ENCODE measurements around the gene EHBP1. TPM values are rescaled to one million over a fixed set of nuclear protein-coding genes. Genes with fewer than 3 reads are reported as not detected.

EHBP1 gene
- total RNA-seq, 1 donor from 2014 or later = 52.7 TPM

GRCh38 chr2:63029058-63029457 is 323.5 kb downstream of the EHBP1 start:
- no peaks in the 10 kb centered on the region for H3K9me3 ChIP-seq (ENCODE audit: control insufficient read depth in 3 of 3, low read length in 3 of 3)
- H3K27me3 ChIP-seq (ENCODE audit: control insufficient read depth in 3 of 3, insufficient read depth in 3 of 3, low read length in 3 of 3) = no peaks in the 10 kb centered on the region
- no peak overlapping the region for H3K9ac ChIP-seq (ENCODE audit: low read depth in 1 of 3, low read length in 3 of 3)
- no peak overlapping the region for H3K4me3 ChIP-seq (ENCODE audit: low read length in 3 of 3)
- H3K27ac ChIP-seq (ENCODE audit: low read depth, low read length) = no peak overlapping the region
- peaks cover 0 to 3% (median 0%) of the 10 kb centered on the region in 3 donors for H3K36me3 ChIP-seq (ENCODE audit: control insufficient read depth in 3 of 3, insufficient read depth in 3 of 3, low read length in 3 of 3)
- no peaks in the 10 kb centered on the region for H3K4me1 ChIP-seq (ENCODE audit: control insufficient read depth in 3 of 3, insufficient read depth in 3 of 3, low read length in 3 of 3)

GRCh38 chr2:63034526-63034925 is 329.0 kb downstream of the EHBP1 start:
- no peak overlapping the region for H3K9ac ChIP-seq (ENCODE audit: low read depth in 1 of 3, low read length in 3 of 3)
- H3K4me1 ChIP-seq (ENCODE audit: control insufficient read depth in 3 of 3, insufficient read depth in 3 of 3, low read length in 3 of 3) = no peaks in the 10 kb centered on the region
- no peaks in the 10 kb centered on the region for H3K36me3 ChIP-seq (ENCODE audit: control insufficient read depth in 3 of 3, insufficient read depth in 3 of 3, low read length in 3 of 3)
- no peaks in the 10 kb centered on the region for H3K27me3 ChIP-seq (ENCODE audit: control insufficient read depth in 3 of 3, insufficient read depth in 3 of 3, low read length in 3 of 3)
- no peak overlapping the region for H3K27ac ChIP-seq (ENCODE audit: low read depth, low read length)
- H3K9me3 ChIP-seq (ENCODE audit: control insufficient read depth in 3 of 3, low read length in 3 of 3) = no peaks in the 10 kb centered on the region
- no peak overlapping the region for H3K4me3 ChIP-seq (ENCODE audit: low read length in 3 of 3)

DNA sequence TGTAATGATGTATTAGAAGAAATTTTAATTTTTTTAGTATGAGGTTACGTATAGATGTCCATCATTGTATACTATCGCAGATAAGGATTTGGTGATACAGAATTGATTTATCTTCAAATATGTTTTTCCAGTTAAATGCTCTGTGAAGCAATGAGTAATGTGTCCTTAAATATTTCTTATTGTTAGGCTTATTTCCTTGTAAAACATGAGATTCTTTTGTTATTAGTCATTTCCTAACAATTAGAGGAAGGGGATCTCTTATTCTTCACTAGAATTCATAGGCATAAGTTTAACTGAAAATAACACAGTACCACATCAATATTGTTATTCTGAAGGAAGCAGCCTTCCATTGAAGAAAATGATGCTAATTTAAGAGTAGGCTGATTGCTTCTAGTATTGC is 329.7 kb downstream of the EHBP1 start:
- Histone ChIP-seq H3K4me1 (ENCODE audit: control insufficient read depth in 3 of 3, insufficient read depth in 3 of 3, low read length in 3 of 3) (no peaks in the 10 kb centered on the region), H3K36me3 (ENCODE audit: control insufficient read depth in 3 of 3, insufficient read depth in 3 of 3, low read length in 3 of 3) (no peaks in the 10 kb centered on the region), H3K27me3 (ENCODE audit: control insufficient read depth in 3 of 3, insufficient read depth in 3 of 3, low read length in 3 of 3) (no peaks in the 10 kb centered on the region), H3K9ac (ENCODE audit: low read depth in 1 of 3, low read length in 3 of 3) (no peak overlapping the region), H3K9me3 (ENCODE audit: control insufficient read depth in 3 of 3, low read length in 3 of 3) (no peaks in the 10 kb centered on the region), H3K4me3 (ENCODE audit: low read length in 3 of 3) (no peak overlapping the region), H3K27ac (ENCODE audit: low read depth, low read length) (no peak overlapping the region)

DNA sequence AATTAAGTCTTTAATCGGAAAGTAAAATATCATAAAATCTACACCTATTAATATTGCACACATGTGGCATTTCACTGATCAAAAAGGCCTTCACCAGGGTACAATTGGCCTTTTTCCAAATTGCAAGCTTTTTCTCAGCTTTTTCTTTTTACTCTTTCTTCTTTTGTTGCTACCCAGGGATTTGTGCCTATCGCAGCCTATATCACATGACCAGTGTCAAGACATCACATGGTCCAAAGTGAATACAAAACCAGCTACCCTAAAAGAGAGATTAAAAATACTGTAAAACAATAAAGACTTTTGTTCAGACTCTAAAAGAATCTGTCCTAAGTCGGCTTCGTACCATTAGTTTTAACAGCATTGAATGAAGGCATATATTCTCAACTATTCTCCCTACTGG is 330.1 kb downstream of the EHBP1 start:
- H3K27ac ChIP-seq (ENCODE audit: low read depth, low read length) = no peak overlapping the region
- H3K9ac ChIP-seq (ENCODE audit: low read depth in 1 of 3, low read length in 3 of 3) = no peak overlapping the region
- no peaks in the 10 kb centered on the region for H3K9me3 ChIP-seq (ENCODE audit: control insufficient read depth in 3 of 3, low read length in 3 of 3)
- no peaks in the 10 kb centered on the region for H3K27me3 ChIP-seq (ENCODE audit: control insufficient read depth in 3 of 3, insufficient read depth in 3 of 3, low read length in 3 of 3)
- H3K36me3 ChIP-seq (ENCODE audit: control insufficient read depth in 3 of 3, insufficient read depth in 3 of 3, low read length in 3 of 3) = no peaks in the 10 kb centered on the region
- no peak overlapping the region for H3K4me3 ChIP-seq (ENCODE audit: low read length in 3 of 3)
- no peaks in the 10 kb centered on the region for H3K4me1 ChIP-seq (ENCODE audit: control insufficient read depth in 3 of 3, insufficient read depth in 3 of 3, low read length in 3 of 3)

DNA sequence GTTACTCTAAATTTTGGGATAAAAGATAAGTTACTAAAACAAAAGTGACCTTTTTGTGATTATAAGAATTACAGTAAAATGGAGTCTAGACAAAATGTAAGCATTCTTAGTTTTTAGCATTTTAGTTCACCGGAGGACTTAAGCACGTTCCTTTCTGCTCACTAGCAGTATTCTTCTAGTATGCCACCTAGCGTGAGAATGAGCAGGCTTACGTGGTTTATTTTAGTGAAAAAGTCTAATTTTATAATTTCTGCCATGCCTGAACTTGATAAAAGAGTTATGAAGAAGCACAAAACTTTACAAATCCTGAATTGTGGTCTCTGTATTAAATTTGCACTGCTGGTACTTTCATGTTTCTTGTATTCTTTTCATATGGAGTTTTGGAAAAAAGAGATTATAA is 332.5 kb downstream of the EHBP1 start:
- Histone ChIP-seq H3K36me3 (ENCODE audit: control insufficient read depth in 3 of 3, insufficient read depth in 3 of 3, low read length in 3 of 3) (no peaks in the 10 kb centered on the region), H3K9me3 (ENCODE audit: control insufficient read depth in 3 of 3, low read length in 3 of 3) (no peaks in the 10 kb centered on the region), H3K4me1 (ENCODE audit: control insufficient read depth in 3 of 3, insufficient read depth in 3 of 3, low read length in 3 of 3) (no peaks in the 10 kb centered on the region), H3K4me3 (ENCODE audit: low read length in 3 of 3) (no peak overlapping the region), H3K9ac (ENCODE audit: low read depth in 1 of 3, low read length in 3 of 3) (no peak overlapping the region), H3K27me3 (ENCODE audit: control insufficient read depth in 3 of 3, insufficient read depth in 3 of 3, low read length in 3 of 3) (no peaks in the 10 kb centered on the region), H3K27ac (ENCODE audit: low read depth, low read length) (no peak overlapping the region)

DNA sequence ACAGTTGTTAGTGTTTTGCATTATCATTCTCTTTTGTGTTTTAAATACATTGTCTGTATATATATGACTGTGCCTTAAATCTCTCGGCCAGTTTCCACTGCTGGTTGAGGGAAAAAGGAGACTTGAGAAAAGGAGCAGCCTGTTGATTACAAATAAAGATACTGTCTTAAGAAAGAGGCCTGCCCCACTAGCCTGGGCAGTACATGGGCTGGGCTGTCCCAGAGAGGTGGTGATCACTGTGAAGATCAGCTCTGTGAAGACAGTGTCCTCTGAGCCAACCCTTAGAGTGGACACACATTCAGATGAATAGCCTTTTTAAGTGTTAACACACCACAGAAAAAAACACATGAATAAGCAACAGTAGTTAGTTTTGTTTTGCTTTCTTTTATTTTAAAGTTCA is 335.1 kb downstream of the EHBP1 start:
- Histone ChIP-seq H3K27ac (ENCODE audit: low read depth, low read length) (no peak overlapping the region), H3K9me3 (ENCODE audit: control insufficient read depth in 3 of 3, low read length in 3 of 3) (no peaks in the 10 kb centered on the region), H3K36me3 (ENCODE audit: control insufficient read depth in 3 of 3, insufficient read depth in 3 of 3, low read length in 3 of 3) (no peaks in the 10 kb centered on the region), H3K9ac (ENCODE audit: low read depth in 1 of 3, low read length in 3 of 3) (no peak overlapping the region), H3K4me1 (ENCODE audit: control insufficient read depth in 3 of 3, insufficient read depth in 3 of 3, low read length in 3 of 3) (no peaks in the 10 kb centered on the region), H3K27me3 (ENCODE audit: control insufficient read depth in 3 of 3, insufficient read depth in 3 of 3, low read length in 3 of 3) (peaks cover 3 to 18% (median 15%) of the 10 kb centered on the region in 3 donors), H3K4me3 (ENCODE audit: low read length in 3 of 3) (no peak overlapping the region)

DNA sequence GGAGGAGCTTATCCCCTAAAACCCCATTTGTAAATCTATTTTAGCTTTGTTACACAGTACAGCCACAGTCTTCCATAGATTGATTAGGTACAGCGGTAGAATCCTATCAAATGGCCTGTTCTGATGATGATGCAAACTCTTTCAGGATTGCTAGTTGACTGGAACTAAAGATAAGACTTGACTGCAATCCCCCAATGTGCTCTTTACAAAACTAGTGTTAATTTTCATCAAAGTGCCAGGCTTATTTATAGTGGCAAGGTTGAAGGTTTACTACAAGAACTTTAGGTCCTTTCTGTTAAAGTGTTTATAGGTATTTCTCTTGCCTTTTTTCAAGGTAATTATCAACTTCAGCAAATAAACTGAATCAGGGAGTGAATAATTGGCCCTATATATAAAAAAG is 336.1 kb downstream of the EHBP1 start:
- H3K36me3 ChIP-seq (ENCODE audit: control insufficient read depth in 3 of 3, insufficient read depth in 3 of 3, low read length in 3 of 3) = peaks cover 0 to 4% (median 0%) of the 10 kb centered on the region in 3 donors
- no peak overlapping the region for H3K9ac ChIP-seq (ENCODE audit: low read depth in 1 of 3, low read length in 3 of 3)
- no peak overlapping the region for H3K27ac ChIP-seq (ENCODE audit: low read depth, low read length)
- H3K9me3 ChIP-seq (ENCODE audit: control insufficient read depth in 3 of 3, low read length in 3 of 3) = no peaks in the 10 kb centered on the region
- H3K27me3 ChIP-seq (ENCODE audit: control insufficient read depth in 3 of 3, insufficient read depth in 3 of 3, low read length in 3 of 3) = peaks cover 12 to 23% (median 21%) of the 10 kb centered on the region in 3 donors
- no peak overlapping the region for H3K4me3 ChIP-seq (ENCODE audit: low read length in 3 of 3)
- no peaks in the 10 kb centered on the region for H3K4me1 ChIP-seq (ENCODE audit: control insufficient read depth in 3 of 3, insufficient read depth in 3 of 3, low read length in 3 of 3)

- H3K4me3 ChIP-seq (ENCODE audit: low read length in 3 of 3) = no peak overlapping the region
- peaks cover 5 to 12% (median 10%) of the 10 kb centered on the region in 3 donors for H3K4me1 ChIP-seq (ENCODE audit: control insufficient read depth in 3 of 3, insufficient read depth in 3 of 3, low read length in 3 of 3)
- H3K27ac ChIP-seq (ENCODE audit: low read depth, low read length) = no peak overlapping the region
- peaks cover 0 to 4% (median 0%) of the 10 kb centered on the region in 3 donors for H3K36me3 ChIP-seq (ENCODE audit: control insufficient read depth in 3 of 3, insufficient read depth in 3 of 3, low read length in 3 of 3)
- no peaks in the 10 kb centered on the region for H3K9me3 ChIP-seq (ENCODE audit: control insufficient read depth in 3 of 3, low read length in 3 of 3)
- H3K9ac ChIP-seq (ENCODE audit: low read depth in 1 of 3, low read length in 3 of 3) = no peak overlapping the region
- peaks cover 40 to 53% (median 49%) of the 10 kb centered on the region in 3 donors for H3K27me3 ChIP-seq (ENCODE audit: control insufficient read depth in 3 of 3, insufficient read depth in 3 of 3, low read length in 3 of 3)
Measured at GRCh38 chr2:63044362-63045327, 339.1 kb downstream of the EHBP1 start.

DNA sequence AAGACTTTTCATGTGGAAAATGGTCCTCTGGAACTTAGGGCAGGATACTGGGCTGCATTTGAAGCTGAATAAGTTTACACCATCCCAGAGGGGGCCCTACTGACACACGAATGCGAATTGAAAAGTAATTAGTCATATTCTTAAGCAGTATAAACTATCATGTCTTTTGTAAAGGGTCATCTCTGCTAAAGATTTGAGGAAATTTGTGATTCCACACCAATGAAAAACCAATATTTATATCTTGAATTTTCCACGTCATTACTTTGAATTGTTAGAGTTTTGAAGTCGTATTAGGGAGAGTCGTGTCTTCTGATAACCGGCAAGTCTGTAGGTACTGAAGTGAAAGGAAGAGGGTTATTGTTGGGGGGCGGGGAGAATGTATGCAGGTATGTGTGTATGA is 341.0 kb downstream of the EHBP1 start:
- no peak overlapping the region for H3K4me3 ChIP-seq (ENCODE audit: low read length in 3 of 3)

GRCh38 chr2:63046961-63047320 is 341.4 kb downstream of the EHBP1 start:
- Histone ChIP-seq H3K9me3 (ENCODE audit: control insufficient read depth in 3 of 3, low read length in 3 of 3) (no peaks in the 10 kb centered on the region), H3K27ac (ENCODE audit: low read depth, low read length) (no peak overlapping the region), H3K9ac (ENCODE audit: low read depth in 1 of 3, low read length in 3 of 3) (no peak overlapping the region), H3K36me3 (ENCODE audit: control insufficient read depth in 3 of 3, insufficient read depth in 3 of 3, low read length in 3 of 3) (peaks cover 0 to 4% (median 0%) of the 10 kb centered on the region in 3 donors), H3K27me3 (ENCODE audit: control insufficient read depth in 3 of 3, insufficient read depth in 3 of 3, low read length in 3 of 3) (peaks cover 54 to 70% (median 64%) of the 10 kb centered on the region in 3 donors), H3K4me1 (ENCODE audit: control insufficient read depth in 3 of 3, insufficient read depth in 3 of 3, low read length in 3 of 3) (peaks cover 10 to 26% (median 19%) of the 10 kb centered on the region in 3 donors), H3K4me3 (ENCODE audit: low read length in 3 of 3) (no peak overlapping the region)

More for the DNA sequence above, 341.0 kb downstream of the EHBP1 start:
- H3K9me3 ChIP-seq (ENCODE audit: control insufficient read depth in 3 of 3, low read length in 3 of 3) = no peaks in the 10 kb centered on the region
- peaks cover 0 to 4% (median 0%) of the 10 kb centered on the region in 3 donors for H3K36me3 ChIP-seq (ENCODE audit: control insufficient read depth in 3 of 3, insufficient read depth in 3 of 3, low read length in 3 of 3)
- no peak overlapping the region for H3K9ac ChIP-seq (ENCODE audit: low read depth in 1 of 3, low read length in 3 of 3)
- peaks cover 10 to 26% (median 19%) of the 10 kb centered on the region in 3 donors for H3K4me1 ChIP-seq (ENCODE audit: control insufficient read depth in 3 of 3, insufficient read depth in 3 of 3, low read length in 3 of 3)
- no peak overlapping the region for H3K27ac ChIP-seq (ENCODE audit: low read depth, low read length)
- peaks cover 52 to 66% (median 60%) of the 10 kb centered on the region in 3 donors for H3K27me3 ChIP-seq (ENCODE audit: control insufficient read depth in 3 of 3, insufficient read depth in 3 of 3, low read length in 3 of 3)
